A549 (cell line): ENCODE data around the gene PTPDC1.

Experiments used
- CBX2 ChIP-seq: fragments of 200-600 bp; sonication (generic); IDR thresholded peaks from 2 replicates; pipeline ENCODE4 v1.6.1; 2016; ENCODE audit warnings: low read depth, mild to moderate bottlenecking, borderline replicate concordance
- HOXA7 ChIP-seq: fragments of 250-450 bp; sonication (Bioruptor Pico); IDR thresholded peaks from 2 replicates; pipeline ENCODE4 v1.5.0; 2020; ENCODE audit warnings: mild to moderate bottlenecking, moderate library complexity
- JUN ChIP-seq, 2 experiments: fragments of >200 bp; sonication (Bioruptor Twin); formaldehyde crosslinking; IDR thresholded peaks; 2 replicates in 1 of 2; 3 replicates in 1 of 2; pipeline ENCODE4 v1.6.1; 2016 to 2017
- MAX ChIP-seq: IDR thresholded peaks from 2 replicates; pipeline ENCODE4 v1.6.1; 2012
- MYC ChIP-seq: IDR thresholded peaks from 2 replicates; pipeline ENCODE4 v1.6.1; 2012; ENCODE audit warnings: mild to moderate bottlenecking, inconsistent platforms, low read length, improper control_type of control experiment, borderline replicate concordance
- POLR2A ChIP-seq: IDR thresholded peaks from 2 replicates; pipeline ENCODE4 v1.6.1; 2012; ENCODE audit warnings: mild to moderate bottlenecking, low read length
- SMC3 ChIP-seq: fragments of >200 bp; sonication (Bioruptor Twin); formaldehyde crosslinking; IDR thresholded peaks from 3 replicates; pipeline ENCODE4 v1.6.1; 2018; ENCODE audit warnings: inconsistent platforms
- TF ChIP-seq, protein P1 (sequence below): fragments of >200 bp; sonication (Bioruptor Twin); formaldehyde crosslinking; IDR thresholded peaks from 3 replicates; pipeline ENCODE4 v1.5.1; 2016
- TF ChIP-seq, protein P2 (sequence below): IDR thresholded peaks from 2 replicates; pipeline ENCODE4 v1.6.1; 2012
- TF ChIP-seq, protein P3 (sequence below): fragments of 200-600 bp; sonication (generic); IDR thresholded peaks from 2 replicates; pipeline ENCODE4 v1.6.1; 2016; ENCODE audit warnings: antibody characterized with exemption, mild to moderate bottlenecking, moderate library complexity

GRCh38 chr9:94120854-94121376 lies 36.7 kb downstream of the PTPDC1 start:
- TF ChIP-seq, protein P1, sequence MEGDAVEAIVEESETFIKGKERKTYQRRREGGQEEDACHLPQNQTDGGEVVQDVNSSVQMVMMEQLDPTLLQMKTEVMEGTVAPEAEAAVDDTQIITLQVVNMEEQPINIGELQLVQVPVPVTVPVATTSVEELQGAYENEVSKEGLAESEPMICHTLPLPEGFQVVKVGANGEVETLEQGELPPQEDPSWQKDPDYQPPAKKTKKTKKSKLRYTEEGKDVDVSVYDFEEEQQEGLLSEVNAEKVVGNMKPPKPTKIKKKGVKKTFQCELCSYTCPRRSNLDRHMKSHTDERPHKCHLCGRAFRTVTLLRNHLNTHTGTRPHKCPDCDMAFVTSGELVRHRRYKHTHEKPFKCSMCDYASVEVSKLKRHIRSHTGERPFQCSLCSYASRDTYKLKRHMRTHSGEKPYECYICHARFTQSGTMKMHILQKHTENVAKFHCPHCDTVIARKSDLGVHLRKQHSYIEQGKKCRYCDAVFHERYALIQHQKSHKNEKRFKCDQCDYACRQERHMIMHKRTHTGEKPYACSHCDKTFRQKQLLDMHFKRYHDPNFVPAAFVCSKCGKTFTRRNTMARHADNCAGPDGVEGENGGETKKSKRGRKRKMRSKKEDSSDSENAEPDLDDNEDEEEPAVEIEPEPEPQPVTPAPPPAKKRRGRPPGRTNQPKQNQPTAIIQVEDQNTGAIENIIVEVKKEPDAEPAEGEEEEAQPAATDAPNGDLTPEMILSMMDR: no peak
- TF ChIP-seq, protein P2, sequence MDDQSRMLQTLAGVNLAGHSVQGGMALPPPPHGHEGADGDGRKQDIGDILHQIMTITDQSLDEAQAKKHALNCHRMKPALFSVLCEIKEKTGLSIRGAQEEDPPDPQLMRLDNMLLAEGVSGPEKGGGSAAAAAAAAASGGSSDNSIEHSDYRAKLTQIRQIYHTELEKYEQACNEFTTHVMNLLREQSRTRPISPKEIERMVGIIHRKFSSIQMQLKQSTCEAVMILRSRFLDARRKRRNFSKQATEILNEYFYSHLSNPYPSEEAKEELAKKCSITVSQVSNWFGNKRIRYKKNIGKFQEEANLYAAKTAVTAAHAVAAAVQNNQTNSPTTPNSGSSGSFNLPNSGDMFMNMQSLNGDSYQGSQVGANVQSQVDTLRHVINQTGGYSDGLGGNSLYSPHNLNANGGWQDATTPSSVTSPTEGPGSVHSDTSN: no peak
- TF ChIP-seq JUN (IDR thresholded peaks at IDR 0.05) (no peak), MAX (no peak), POLR2A (no peak), HOXA7 (CRISPR knock-in tag) (no peak), MYC (no peak), SMC3 (no peak), CBX2 (no peak)
- TF ChIP-seq, protein P3, sequence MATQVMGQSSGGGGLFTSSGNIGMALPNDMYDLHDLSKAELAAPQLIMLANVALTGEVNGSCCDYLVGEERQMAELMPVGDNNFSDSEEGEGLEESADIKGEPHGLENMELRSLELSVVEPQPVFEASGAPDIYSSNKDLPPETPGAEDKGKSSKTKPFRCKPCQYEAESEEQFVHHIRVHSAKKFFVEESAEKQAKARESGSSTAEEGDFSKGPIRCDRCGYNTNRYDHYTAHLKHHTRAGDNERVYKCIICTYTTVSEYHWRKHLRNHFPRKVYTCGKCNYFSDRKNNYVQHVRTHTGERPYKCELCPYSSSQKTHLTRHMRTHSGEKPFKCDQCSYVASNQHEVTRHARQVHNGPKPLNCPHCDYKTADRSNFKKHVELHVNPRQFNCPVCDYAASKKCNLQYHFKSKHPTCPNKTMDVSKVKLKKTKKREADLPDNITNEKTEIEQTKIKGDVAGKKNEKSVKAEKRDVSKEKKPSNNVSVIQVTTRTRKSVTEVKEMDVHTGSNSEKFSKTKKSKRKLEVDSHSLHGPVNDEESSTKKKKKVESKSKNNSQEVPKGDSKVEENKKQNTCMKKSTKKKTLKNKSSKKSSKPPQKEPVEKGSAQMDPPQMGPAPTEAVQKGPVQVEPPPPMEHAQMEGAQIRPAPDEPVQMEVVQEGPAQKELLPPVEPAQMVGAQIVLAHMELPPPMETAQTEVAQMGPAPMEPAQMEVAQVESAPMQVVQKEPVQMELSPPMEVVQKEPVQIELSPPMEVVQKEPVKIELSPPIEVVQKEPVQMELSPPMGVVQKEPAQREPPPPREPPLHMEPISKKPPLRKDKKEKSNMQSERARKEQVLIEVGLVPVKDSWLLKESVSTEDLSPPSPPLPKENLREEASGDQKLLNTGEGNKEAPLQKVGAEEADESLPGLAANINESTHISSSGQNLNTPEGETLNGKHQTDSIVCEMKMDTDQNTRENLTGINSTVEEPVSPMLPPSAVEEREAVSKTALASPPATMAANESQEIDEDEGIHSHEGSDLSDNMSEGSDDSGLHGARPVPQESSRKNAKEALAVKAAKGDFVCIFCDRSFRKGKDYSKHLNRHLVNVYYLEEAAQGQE: no peak
